ENCODE data around the gene PGR. TPM values are rescaled to one million over a fixed set of nuclear protein-coding genes. Genes with fewer than 3 reads are reported as not detected.

The PGR gene
- total RNA-seq, 1 donor, result 0.63 TPM

GRCh38 chr11:101009690-101010055 lies 119.9 kb downstream of the PGR start:
- TF ChIP-seq CTCF (IDR thresholded peaks at IDR 0.05; ENCODE audit: insufficient read depth, low read length), result no peak

GRCh38 chr11:101008961-101009689 lies 120.5 kb downstream of the PGR start:
- H3K4me3 ChIP-seq (ENCODE audit: low read depth, low read length), result no peak overlapping the region
- DNase-seq (ENCODE audit: low read depth), result no peak
- no peak for TF ChIP-seq CTCF (IDR thresholded peaks at IDR 0.05; ENCODE audit: insufficient read depth, low read length)

More at GRCh38 chr11:101009690-101010055, 119.9 kb downstream of the PGR start:
- DNase-seq (ENCODE audit: low read depth), result no peak
- no peak overlapping the region for H3K4me3 ChIP-seq (ENCODE audit: low read depth, low read length)

DNA sequence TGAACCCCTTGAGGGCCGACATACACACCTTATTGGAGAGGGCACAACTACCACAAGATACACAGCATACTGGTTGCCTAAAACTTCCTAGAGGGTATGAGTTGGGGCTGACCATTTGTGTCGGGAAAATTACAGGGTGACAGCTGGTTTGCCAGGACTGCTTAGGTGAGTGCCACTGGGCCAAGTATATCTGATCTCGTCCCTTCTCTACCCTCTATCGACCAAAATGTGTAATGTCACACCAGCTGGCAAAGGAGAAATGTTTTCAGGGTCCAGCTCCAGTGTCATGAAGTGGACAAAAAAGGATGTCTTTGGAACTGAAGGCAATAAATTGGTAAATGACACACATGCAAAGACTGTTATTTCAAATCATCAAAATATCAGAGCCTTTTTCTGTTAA lies 126.1 kb downstream of the PGR start:
- no peak for TF ChIP-seq CTCF (IDR thresholded peaks at IDR 0.05; ENCODE audit: insufficient read depth, low read length)
- no peak for DNase-seq (ENCODE audit: low read depth)

DNA sequence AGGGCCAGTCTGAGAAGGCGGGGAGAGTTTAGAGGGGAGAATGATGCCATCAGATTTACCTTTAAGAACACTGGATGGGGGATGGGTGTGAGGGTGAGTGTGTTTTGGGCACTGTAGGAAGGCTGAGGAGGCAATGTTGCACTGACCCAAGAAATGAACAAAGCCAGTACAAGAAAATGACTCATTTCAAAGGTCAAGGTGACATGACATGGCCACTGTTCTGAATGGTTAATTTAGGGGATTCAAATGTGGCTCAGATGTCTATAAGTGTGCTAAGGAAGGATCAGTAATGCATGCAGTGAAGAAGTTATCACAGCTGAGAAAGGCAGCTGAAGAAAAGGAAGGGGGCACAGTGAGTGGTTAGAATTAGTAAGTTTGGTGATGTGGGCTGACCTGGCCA lies 129.9 kb downstream of the PGR start:
- no peak for TF ChIP-seq CTCF (IDR thresholded peaks at IDR 0.05; ENCODE audit: insufficient read depth, low read length)
- no peak overlapping the region for H3K4me3 ChIP-seq (ENCODE audit: low read depth, low read length)
- DNase-seq (ENCODE audit: low read depth), result no peak

More for the DNA sequence above, 126.1 kb downstream of the PGR start:
- no peak overlapping the region for H3K4me3 ChIP-seq (ENCODE audit: low read depth, low read length)

- no peak for DNase-seq (ENCODE audit: low read depth)
- H3K4me3 ChIP-seq (ENCODE audit: low read depth, low read length), result no peak overlapping the region
- TF ChIP-seq CTCF (IDR thresholded peaks at IDR 0.05; ENCODE audit: insufficient read depth, low read length), result no peak
Measured at GRCh38 chr11:100994966-100995365, 134.6 kb downstream of the PGR start.

GRCh38 chr11:100991541-100991940 lies 138.1 kb downstream of the PGR start:
- DNase-seq (ENCODE audit: low read depth), result no peak
- no peak overlapping the region for H3K4me3 ChIP-seq (ENCODE audit: low read depth, low read length)
- no peak for TF ChIP-seq CTCF (IDR thresholded peaks at IDR 0.05; ENCODE audit: insufficient read depth, low read length)

DNA sequence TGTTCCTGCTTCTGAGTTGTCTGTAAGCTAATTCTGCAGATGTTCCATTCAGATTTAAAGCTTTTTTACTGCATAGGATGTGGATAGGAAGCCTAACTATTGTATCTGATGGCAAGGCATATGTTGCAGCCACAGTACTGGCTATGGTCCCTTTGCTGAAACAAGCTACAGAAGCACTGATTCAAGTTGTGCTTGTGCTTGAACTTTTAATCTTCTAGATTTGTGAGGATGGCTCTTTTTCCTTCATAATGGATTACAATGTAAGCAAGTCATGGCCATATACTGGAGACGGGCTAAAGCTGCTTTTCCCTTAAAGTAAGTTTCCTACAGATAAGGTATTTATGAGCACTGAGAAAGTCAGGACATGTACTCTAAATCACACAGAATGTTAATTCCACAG lies 138.7 kb downstream of the PGR start:
- TF ChIP-seq CTCF (IDR thresholded peaks at IDR 0.05; ENCODE audit: insufficient read depth, low read length), result no peak
- DNase-seq (ENCODE audit: low read depth), result no peak
- H3K4me3 ChIP-seq (ENCODE audit: low read depth, low read length), result no peak overlapping the region
